HG03520 (cell line): ENCODE measurements around the gene SUV39H2.
"Not testable (repeated sequence)": the region's sequence is repeated elsewhere in the genome, so short reads cannot be mapped to it uniquely, and the experiment has no call there.

Experiments
- ATAC-seq: cut with Tn5 transposase; IDR thresholded peaks from one replicate; pipeline ENCODE4 v1.9.1; 2021; ENCODE audit warnings: mild to moderate bottlenecking, moderate library complexity; ENCODE audit not compliant: unreplicated experiment

The SUV39H2 gene

DNA sequence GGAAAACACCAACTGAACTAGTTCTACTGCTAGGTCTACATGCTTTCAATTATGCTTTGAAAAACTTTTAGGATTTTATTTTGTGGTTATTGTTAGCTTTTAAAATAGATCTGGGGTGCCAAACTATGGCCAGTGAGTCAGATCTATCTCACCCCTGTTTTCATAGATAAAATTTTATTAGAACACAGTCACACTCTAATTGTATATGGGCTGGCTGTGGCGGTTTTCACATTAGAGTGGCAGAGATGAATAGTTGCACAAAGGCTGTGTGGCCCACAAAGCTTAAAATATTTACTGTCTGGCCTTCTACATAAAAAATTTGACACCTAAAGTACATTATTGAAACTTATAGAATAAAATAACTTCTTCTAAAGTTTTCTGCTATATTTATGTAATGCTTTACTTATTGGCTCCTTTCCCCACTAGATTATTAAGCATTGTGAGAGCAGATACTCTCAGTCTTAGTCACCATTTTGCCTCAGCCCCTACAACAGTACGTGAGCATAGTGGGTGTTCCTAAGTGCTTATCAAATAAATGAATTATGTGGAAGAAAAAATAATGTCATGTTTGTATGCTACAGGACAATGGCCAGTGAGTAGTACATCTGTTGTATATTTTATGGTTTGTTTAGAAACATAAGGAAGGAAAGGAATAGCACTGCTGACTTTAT, 5.4 kb upstream of the SUV39H2 start:
- peak; percentile 51 for ATAC-seq

DNA sequence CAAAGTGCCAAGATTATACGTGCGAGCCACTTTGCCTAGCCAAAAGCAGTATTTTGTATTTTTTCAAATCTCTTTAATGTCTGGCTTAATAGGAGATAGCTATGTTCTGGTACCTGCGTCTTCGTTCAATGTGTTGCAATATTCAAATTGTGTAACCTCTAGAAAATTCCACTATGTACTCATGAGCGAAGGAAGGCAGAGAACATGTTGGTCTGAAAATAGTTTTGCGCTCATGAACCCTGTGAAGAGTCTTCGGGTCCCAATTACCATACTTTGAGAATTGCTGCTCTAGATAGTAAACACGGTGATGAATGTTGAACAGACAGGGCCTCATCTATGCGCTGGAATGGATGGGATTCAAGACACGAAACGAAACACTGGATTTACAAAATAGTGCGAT, 2.7 kb upstream of the SUV39H2 start:
- no peak for ATAC-seq

DNA sequence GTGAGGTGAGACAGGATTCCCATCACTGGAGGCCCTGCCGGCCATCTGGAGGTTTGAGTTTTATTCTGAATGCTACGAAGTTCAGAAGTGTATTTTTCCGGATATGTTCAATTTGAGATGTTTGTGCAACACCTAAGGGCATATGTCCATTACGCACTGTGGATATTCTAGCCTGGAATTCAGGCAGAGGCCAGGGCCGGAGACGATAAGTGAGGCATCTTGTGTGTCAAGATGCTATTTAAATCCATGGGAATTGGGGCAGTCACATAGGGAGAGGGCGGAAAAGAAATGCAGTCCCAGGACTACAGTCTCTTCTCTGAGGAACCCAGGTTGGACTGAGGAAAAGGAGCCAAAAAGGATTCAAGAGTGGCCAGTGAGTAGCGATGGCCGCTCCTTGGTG, 1.9 kb upstream of the SUV39H2 start:
- ATAC-seq = no peak

DNA sequence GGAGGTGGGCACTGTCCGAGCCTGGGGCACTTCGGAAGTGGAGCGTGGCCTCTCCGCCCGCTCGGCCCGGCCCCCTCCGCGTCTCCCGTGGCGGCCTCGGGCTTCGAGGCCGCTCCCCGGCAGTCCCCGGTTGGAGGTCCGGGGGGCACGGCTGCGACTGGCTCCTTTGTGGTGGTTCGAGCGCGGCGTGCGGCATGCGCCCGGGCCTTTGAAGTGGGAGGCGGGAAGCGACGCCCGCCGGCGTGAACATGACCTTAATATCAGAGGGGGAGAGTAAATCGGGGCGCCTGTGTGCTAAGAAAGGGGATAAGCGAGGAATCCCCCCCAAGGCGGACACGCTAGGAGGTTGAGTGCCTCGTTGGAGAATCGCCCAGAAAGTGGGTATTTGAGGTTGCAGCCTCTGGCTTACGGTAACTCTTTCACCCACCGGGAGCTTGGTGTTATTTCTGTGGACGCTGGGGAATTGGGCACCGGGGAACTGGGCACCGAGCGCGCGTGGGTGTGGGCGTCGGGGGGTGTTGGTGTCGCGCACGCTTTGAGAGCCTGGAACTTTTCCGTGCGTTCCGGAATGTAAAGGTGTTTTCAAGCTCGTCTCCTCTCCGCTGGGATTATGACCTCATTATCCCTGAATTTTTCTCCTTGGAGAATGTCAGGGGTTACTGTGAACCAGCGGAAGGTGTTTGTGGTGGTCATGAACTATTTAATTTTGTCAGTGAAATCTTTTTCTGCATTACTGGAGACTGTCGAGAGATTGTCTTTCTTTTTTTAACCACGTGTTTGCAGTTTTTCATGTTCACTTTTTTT, 660 bp downstream of the SUV39H2 start:
- no peak for ATAC-seq

DNA sequence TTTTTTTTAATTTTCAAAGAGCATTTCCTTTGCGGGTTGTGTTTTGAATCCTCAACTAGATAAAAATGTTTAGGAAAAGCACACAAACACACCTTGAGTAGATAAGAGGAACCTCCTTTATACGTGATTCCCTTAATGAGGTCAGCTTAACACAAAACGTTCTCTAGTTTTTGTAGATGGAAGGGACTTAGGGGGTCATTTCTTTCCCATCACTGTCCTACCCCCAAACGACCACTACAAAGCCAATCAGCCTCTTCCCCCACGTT, 1.2 kb downstream of the SUV39H2 start:
- ATAC-seq = no peak

DNA sequence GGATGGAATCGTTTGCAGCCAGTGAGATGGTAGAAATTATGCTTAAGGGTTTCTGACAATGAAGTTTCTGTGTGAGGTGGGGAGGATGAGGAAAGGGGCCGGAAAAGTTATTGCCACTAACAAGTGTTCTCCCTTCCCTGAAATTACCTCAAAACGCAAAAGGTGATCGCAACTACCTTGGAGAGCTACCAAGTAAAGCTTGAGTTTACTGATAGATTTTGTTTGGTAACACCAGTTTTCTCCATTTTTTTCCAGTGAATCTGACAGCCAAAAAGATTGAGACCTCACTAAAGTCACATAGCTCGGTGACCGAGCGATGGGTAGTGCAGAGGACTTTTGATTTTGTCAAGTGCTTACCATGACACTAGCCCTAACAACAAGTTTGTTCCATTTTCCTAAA, 1.6 kb downstream of the SUV39H2 start:
- ATAC-seq = no peak

DNA sequence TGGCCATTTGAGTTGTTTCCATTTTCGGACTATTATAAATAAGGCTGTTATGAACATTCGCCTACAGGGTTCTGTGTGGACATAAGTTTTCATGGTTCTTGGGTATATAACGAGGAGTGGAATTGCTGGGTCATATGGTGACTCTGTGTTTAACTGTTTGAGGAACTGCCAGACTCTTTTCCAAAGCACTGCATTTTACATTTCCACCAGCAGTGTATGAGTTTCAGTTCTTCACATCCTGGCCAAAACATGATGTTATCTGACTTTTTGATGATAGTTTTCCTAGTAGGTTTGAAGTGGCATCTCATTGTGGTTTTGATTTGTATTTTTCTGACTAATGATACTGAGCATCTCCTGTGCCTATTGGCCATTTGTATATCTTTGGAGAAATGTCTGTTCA, 5.4 kb downstream of the SUV39H2 start:
- ATAC-seq = no peak

DNA sequence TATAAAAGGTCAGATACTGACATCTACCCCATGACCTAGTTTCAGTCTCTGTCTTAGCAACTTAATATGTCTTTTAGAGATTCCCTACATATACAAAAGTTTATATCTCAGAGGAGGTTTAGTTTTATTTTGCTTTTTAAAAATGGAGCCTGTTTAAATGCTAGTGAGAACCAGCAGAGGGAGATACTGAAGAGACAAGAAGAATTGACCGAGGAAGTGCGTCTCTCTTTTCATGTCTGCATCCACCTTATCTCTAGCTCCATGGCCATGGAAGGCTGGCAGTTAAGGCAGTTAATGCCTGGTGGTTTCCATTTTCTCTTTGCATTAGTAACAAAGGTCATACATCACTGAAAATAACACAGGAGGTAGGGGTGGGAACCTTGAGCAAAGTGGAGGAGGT, 10.7 kb downstream of the SUV39H2 start:
- ATAC-seq = no peak

DNA sequence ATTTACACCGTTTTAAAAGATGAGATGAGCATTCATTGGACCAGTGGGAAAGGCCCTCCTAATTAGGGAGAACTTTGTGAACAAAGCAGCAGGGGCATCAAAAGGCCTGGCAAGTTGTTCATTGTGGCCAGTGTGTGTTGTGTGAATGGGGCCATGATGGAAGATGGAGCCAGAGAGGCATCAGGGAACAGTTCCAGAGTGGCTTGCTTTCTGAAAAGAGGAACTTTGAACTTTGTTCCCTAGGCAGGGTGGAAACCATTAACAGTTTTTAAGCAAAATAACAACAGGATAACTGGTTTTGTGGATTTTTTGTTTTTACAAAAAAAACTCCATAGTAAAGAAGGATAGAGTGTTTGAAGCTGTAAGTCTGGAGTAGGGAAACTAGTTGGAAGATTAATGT, 12.5 kb downstream of the SUV39H2 start:
- ATAC-seq = no peak

DNA sequence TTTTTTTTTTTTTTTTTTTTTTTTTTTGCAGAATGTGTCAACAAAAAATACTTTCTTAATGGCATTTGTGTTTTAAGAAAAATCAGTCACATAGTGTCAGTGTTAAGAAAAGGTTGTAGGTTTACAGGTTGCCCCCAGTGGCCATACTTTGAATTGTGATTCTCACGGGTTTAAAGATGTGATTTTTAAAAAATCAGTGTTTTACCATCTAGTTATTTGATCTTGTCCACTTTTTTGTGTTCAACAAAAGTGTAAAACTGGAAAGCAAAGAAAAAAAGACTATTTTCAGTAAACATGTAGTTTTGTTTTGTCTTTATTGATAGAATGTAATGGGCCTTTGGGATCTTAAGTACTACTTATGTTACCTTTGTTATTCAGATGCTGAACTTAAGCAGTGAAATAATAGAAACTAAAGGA, 25.7 kb downstream of the SUV39H2 start:
- no peak for ATAC-seq

DNA sequence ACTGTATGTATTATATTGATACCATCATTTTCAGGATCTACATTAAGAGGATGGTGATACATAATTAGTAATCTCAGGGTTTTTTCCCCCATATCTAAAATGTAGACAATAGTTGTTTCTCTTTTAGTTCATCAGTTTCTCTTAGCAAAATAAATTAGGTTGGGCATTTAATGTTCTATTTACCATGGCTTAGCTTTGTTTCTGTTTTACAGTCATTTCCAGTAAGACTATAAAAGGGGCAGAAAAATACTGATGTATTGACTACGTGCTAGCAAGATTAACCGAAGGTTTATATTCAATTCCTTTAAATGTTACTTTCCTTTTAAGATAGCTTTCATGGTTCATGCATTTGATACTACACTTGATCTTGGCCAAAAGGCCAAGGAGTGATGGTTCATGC, 26.2 kb downstream of the SUV39H2 start:
- no peak for ATAC-seq

DNA sequence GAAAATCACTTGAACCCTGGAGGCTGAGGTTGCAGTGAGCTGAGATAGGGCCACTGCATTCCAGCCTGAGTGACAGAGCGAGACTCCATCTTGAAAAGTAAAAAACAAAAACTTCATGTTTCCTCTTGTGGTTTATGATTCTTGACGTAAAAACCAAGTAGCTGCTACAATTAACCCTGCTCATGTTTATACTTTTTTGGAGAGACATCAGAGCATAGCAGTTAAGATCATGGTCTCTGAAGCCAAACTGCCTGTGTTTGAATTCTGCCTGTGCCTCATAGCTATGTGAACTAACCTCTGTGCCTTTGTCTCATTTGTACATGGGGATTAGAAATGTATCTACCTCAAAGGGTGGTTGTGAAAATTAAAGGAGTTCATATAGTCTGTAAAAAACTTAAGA, 27.2 kb downstream of the SUV39H2 start:
- no peak for ATAC-seq

DNA sequence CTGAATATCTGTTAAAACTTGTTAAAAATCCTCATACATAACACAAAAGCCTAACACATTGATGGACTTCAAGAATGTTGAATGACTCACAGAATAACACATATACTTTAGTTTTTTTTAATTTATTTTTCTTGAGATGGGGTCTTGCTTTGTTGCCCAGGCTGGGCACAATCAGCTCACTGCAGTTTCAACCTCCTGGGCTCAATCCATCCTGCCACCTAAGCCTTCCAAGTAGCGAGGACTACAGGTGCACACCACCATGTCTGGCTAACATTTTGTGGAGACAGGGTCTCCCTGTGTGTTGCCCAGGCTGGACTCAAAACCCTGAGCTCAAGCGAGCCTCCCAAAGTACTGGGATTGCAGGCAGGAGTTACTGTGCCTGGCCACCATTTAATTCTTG, 28.1 kb downstream of the SUV39H2 start:
- no peak for ATAC-seq

DNA sequence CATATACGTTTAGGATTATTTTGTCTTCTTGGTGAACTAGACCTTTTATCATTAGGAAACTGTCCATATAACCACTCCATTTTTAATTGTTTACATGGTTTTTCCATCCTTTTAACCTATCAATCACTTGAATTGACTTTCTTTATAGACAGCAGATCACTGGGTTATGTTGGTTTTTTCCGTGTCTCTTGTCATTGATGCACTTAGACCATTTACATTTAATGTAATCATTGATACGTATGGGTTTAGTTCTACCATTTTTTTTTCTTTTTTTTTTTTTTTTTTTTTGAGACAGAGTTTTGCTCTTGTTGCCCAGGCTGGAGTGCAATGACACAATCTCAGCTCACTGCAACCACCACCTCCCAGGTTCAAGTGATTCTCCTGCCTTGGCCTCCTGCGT, 28.9 kb downstream of the SUV39H2 start:
- ATAC-seq = not testable (repeated sequence)

DNA sequence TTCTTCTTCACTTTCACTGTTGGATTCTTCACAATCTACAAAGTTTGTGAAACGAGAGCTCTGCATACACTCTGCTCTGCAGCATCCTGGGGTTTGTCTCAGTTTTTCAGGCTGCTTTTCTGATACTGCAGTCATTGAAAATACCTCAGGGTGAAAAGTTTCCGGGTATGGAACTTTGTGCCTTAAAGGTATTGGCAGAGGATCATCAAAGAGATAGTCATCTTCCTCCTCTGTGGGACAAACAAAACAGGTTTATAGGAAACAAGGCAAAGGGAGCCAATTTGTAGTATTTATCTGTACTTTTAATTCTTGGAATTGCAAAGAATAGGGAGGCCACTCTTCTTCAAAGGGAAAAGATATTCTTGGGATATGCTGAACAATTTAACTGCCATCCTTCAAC, 30.4 kb downstream of the SUV39H2 start:
- ATAC-seq = no peak

DNA sequence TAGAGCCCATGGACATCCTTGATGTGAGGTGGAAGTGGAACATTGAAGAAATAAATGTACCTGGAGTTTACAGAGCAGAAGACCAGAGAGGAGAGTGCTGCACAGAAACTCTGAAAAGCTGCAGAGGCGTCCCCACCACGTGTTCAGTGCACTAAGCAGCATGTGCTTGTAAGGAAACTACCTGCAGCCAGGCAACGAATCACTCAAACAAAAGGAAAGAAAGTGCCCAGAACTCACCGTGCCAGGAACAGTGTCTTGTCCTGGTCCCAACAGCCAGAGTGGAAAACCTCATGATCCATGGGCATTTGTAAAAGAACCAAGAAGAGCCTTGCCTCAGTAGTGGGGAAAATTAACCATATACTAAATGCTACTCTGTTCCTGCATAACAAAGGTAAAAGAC, 32.3 kb downstream of the SUV39H2 start:
- ATAC-seq = no peak

DNA sequence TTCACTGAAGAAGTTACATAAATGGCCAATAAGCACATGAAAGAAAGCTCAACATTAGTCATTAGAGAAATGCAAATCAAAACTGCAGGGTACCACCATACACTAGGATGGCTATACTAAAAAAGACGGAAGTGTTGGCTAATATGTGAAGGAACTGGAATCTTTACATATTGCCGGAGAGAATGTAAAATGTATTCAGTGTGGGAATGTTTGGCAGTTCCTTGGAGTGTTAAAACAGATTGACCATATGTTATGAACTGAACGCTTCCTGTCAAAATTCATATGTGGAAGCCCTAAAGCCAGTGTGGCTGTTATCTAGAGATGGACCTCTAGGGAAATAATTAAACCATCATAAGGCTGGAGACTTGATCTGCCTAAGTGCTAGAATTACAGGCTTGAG, 33.1 kb downstream of the SUV39H2 start:
- ATAC-seq = no peak

DNA sequence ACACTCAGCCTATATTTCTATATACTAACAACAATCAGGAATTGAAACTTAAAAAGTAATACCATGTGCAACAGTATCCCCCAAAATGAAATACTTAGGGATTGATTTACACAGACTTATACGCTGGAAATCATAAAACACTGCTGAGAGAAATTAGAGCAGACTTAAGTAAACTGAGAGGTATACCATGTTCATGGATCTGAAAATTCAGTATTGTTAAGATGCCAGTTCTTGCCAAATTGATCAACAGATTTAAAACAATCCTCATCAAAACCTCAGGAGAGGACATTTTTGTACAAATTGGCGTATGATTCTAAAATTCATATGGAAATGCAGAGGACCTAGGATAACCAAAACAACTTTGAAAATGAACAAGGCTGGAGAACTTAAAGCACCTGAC, 37.9 kb downstream of the SUV39H2 start:
- ATAC-seq = no peak

DNA sequence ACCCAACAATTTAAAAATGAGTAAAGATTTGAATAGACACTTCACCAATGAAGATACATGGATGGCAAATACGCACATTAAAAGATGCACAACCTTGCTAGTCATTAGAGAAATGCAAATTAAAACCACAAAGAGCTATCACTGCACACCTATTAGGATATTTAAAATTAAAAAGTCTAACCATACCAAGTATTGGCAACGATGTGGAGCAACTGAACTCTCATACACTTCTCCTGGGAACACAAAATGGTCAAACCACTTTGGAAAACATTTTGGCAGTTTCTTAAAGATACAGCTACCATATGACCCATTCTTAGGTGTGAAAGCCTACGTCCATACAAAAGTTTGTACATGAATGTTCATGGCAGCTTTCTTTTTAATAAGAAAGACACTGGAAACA, 39.2 kb downstream of the SUV39H2 start:
- ATAC-seq = no peak

DNA sequence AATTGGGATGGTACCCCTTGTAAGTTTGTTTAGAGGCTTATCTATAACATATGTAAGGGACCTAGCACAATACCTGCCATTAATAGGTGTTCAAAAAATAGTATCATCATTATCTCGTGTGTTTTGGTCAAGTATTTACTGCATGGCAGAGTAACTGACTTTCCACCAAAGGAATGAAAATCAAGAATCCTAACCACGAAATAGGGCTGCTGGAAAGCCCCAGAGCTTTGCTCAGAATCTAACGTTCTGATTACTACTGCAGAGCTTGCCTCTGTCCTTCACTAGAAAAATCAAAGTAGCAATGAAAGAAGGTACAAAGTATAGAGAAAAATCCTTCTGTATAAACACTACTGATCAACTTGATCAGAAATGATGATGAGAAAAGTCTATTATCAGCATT, 40.3 kb downstream of the SUV39H2 start:
- no peak for ATAC-seq

DNA sequence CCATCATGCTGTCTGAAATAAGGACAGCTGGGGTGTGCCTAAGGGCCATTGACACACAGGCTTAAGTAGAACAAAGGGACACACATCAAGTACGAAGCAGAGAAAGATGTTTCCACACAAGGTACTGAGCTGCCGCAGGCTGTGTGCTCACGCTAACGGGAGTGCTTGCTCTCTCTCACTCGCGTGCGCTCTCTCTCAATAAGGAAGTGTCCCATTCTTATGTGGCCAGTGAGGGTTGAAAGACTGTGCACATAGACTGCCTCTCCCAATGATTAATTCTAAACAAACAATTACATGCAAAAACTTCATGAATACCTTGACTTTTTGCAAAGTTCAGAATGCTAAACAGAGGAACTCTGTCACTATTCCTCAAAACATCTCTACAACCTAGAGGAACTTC, 45.3 kb downstream of the SUV39H2 start:
- no peak for ATAC-seq

DNA sequence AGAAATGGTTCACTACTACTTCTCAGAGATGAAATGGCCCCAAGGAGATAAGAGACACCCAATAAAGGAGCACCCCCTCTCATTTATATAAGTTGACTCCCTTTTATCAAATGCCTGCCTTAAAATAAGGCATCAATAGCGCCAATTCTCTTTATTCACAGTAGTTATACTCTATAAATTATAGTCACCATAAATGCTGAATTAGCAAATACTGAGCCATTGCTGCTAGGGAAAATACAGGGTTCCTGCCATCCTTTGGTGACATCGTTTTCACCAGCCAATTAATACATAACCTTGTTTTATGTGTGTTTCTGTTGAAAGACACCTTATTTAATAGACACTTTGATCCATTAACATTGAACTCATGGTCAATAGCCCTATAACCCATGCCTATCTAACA, 46.6 kb downstream of the SUV39H2 start:
- ATAC-seq = no peak

DNA sequence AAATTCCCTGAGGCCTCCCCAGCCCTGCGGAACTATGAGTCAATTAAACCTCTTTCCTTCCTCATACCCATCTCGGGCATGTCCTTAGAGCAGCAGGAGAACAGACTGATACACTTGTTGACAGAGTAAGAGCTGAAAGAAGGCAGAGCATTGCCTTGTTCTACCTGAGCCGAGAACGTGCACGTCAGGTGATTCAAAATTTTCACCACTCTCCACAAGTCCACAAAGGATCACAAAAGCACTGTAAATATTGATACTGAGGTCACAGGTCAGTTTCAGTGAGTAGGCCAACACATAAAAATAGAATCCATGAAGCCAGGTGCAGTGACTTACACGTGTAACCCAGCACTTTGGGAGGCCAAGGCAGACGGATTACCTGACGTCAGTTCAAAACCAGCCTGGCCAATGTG, 47.4 kb downstream of the SUV39H2 start:
- ATAC-seq = no peak
